Esophagus muscularis mucosa (tissue), 4 donors: ENCODE results near the gene RASD2. TPM values are rescaled to one million over a fixed set of nuclear protein-coding genes. Genes with fewer than 3 reads are reported as not detected.

Experiments used
- DNase-seq: peaks from one replicate; pipeline ENCODE4 v3.0.0-alpha.2; 2017; ENCODE audit errors: extremely low spot score
- H3K27ac ChIP-seq, 4 donors: fragments of 200-600 bp; sonication (generic); replicated peaks in 1 of 4; 1 replicate in 3 of 4; 2 replicates in 1 of 4; pipeline ENCODE4 v1.5.1; 2016 to 2019; ENCODE audit warnings: mild to moderate bottlenecking in 1 of 4
- H3K27me3 ChIP-seq, 4 donors: fragments of 200-600 bp; sonication (generic); one replicate each; pipeline versions ENCODE4 v1.5.1 to v1.6.0; 2016 to 2019
- H3K36me3 ChIP-seq, 4 donors: fragments of 200-600 bp; sonication (generic); one replicate each; pipeline ENCODE4 v1.5.1; 2016 to 2019
- H3K4me1 ChIP-seq, 4 donors: fragments of 200-600 bp; sonication (generic); one replicate each; pipeline ENCODE4 v1.5.1; 2016 to 2019
- H3K4me3 ChIP-seq, 4 donors: fragments of 200-600 bp; sonication (generic); 1 replicate in 2 of 4; 2 replicates in 2 of 4; pipeline ENCODE4 v1.5.1; 2016 to 2019; ENCODE audit warnings: mild to moderate bottlenecking in 4 of 4, moderate library complexity in 1 of 4
- H3K9me3 ChIP-seq, 4 donors: fragments of 200-600 bp; sonication (generic); 1 replicate in 3 of 4; 2 replicates in 1 of 4; pipeline ENCODE4 v1.5.1; 2016 to 2019
- CTCF ChIP-seq, 3 experiments: fragments of 200-600 bp in 2 of 3; fragments of 450-650 bp in 1 of 3; sonication (generic) in 2 of 3; IDR thresholded peaks; one replicate each; pipeline ENCODE4 v1.5.1; 2017 to 2019; ENCODE audit warnings: antibody characterized with exemption in 3 of 3, mild to moderate bottlenecking in 2 of 3, moderate library complexity in 1 of 3
- EP300 ChIP-seq: sonication (generic); formaldehyde crosslinking; IDR thresholded peaks from one replicate; pipeline ENCODE4 v1.6.1; 2017; ENCODE audit warnings: antibody characterized with exemption
- POLR2A ChIP-seq: fragments of 450-650 bp; IDR thresholded peaks from one replicate; pipeline ENCODE4 v1.6.1; 2017; ENCODE audit warnings: antibody characterized with exemption, moderate library complexity, mild to moderate bottlenecking, low read depth
- POLR2AphosphoS5 ChIP-seq, 2 donors: sonication (generic); formaldehyde crosslinking; IDR thresholded peaks; one replicate each; pipeline ENCODE4 v1.6.1; 2017; ENCODE audit warnings: antibody characterized with exemption in 2 of 2
- WGBS: methylation state at CpG from one replicate; pipeline ENCODE4 v1.1.5; 2018; 5-methylcytosine and 5-hydroxymethylcytosine counted together
- intact Hi-C: fragments of 100-400 bp; cut with DNase I; formaldehyde crosslinking; loops from one replicate; pipeline ENCODE4 v1.15.1; 2023
- total RNA-seq, 4 donors: library from RNA; depleted of rRNA; stranded (reverse); fragments of >200 nt; gene quantifications; one replicate each; pipeline versions ENCODE4 v1.1.0 to v1.2.1, GENCODE V29; 2016

RASD2 gene
- total RNA-seq, 4 donors from 2014 or later, result 18.4 to 53.6 (median 31.7) TPM

GRCh38 chr22:35580351-35581022, 39.9 kb downstream of the RASD2 start:
- intact Hi-C loops, result no loop called here
- DNase-seq, result no peak
- no peak overlapping the region for H3K27ac ChIP-seq
- no peaks in the 10 kb centered on the region for H3K36me3 ChIP-seq
- H3K27me3 ChIP-seq, result no peaks in the 10 kb centered on the region
- 91% methylated on average over 10 of the region's 10 CpGs for WGBS
- TF ChIP-seq EP300, result no peak
- no peak for TF ChIP-seq POLR2AphosphoS5 (IDR thresholded peaks at IDR 0.05)
- TF ChIP-seq CTCF (IDR thresholded peaks at IDR 0.05), result no peak
- TF ChIP-seq POLR2A, result no peak
- H3K4me3 ChIP-seq, result no peak overlapping the region
- H3K9me3 ChIP-seq, result no peaks in the 10 kb centered on the region
- peaks cover 4 to 18% (median 17%) of the 10 kb centered on the region in 4 donors for H3K4me1 ChIP-seq

GRCh38 chr22:35581023-35581413, 40.4 kb downstream of the RASD2 start:
- no peak for TF ChIP-seq CTCF (IDR thresholded peaks at IDR 0.05)
- TF ChIP-seq EP300, result no peak
- TF ChIP-seq POLR2A, result no peak
- no peak for TF ChIP-seq POLR2AphosphoS5 (IDR thresholded peaks at IDR 0.05)
- H3K4me3 ChIP-seq, result no peak overlapping the region
- H3K27me3 ChIP-seq, result no peaks in the 10 kb centered on the region
- no peaks in the 10 kb centered on the region for H3K9me3 ChIP-seq
- intact Hi-C loops, result no loop called here
- WGBS, result 83% methylated on average over 5 of the region's 5 CpGs
- H3K36me3 ChIP-seq, result no peaks in the 10 kb centered on the region
- peaks cover 4 to 18% (median 17%) of the 10 kb centered on the region in 4 donors for H3K4me1 ChIP-seq
- no peak for DNase-seq
- H3K27ac ChIP-seq, result no peak overlapping the region

GRCh38 chr22:35582218-35582860, 41.7 kb downstream of the RASD2 start:
- H3K36me3 ChIP-seq, result no peaks in the 10 kb centered on the region
- H3K27ac ChIP-seq, result peak overlapping the region in 3 of 4 donors; percentile 33 to 75 (median 62)
- intact Hi-C loops, result loop anchor here (1.0 to 2.0 kb wide), 2 partner anchors 151 to 232 kb away; no protein-coding TSS in a partner anchor
- TF ChIP-seq CTCF (IDR thresholded peaks at IDR 0.05), result no peak
- no peak for DNase-seq
- peaks cover 8 to 22% (median 21%) of the 10 kb centered on the region in 4 donors for H3K4me1 ChIP-seq
- WGBS, result 53% methylated on average over 11 of the region's 11 CpGs
- H3K27me3 ChIP-seq, result no peaks in the 10 kb centered on the region
- no peaks in the 10 kb centered on the region for H3K9me3 ChIP-seq
- no peak overlapping the region for H3K4me3 ChIP-seq

GRCh38 chr22:35582861-35583670, 42.4 kb downstream of the RASD2 start:
- TF ChIP-seq POLR2AphosphoS5 (IDR thresholded peaks at IDR 0.05) (peak in 1 of 2 donors; percentile 47), CTCF (IDR thresholded peaks at IDR 0.05) (peak; percentile 93 to 96 (median 95)), POLR2A (no peak), EP300 (no peak)
- peaks cover 14 to 29% (median 28%) of the 10 kb centered on the region in 4 donors for H3K4me1 ChIP-seq
- H3K9me3 ChIP-seq, result no peaks in the 10 kb centered on the region
- intact Hi-C loops, result loop anchor here (1.0 to 2.0 kb wide), 2 partner anchors 152 to 232 kb away; no protein-coding TSS in a partner anchor
- H3K36me3 ChIP-seq, result no peaks in the 10 kb centered on the region
- no peaks in the 10 kb centered on the region for H3K27me3 ChIP-seq
- WGBS, result 42% methylated on average over 9 of the region's 13 CpGs
- no peak for DNase-seq
- H3K27ac ChIP-seq, result peak overlapping the region in 3 of 4 donors; percentile 33 to 75 (median 62)
- H3K4me3 ChIP-seq, result no peak overlapping the region
